ENCODE results near the gene ZBED4.

Gene ZBED4

GRCh38 chr22:49917974-49918910 lies 64.6 kb downstream of the ZBED4 start, which contains the start of the genes ALG12 and CRELD2:
ALG12 (minus strand) TSS chr22:49918438; CDS start chr22:49913765, 4,673 bp downstream.
CRELD2 (plus strand) TSS chr22:49918634; CDS start chr22:49918770, 136 bp downstream.
- H3K27ac ChIP-seq = peak within 1 kb of the TSS; percentile 85
- no peak for TF ChIP-seq CTCF (conservative IDR thresholded peaks at IDR 0.05)

- peak overlapping the region; percentile 85; the same call in 1 of the 2 replicates for H3K27ac ChIP-seq
- TF ChIP-seq CTCF (conservative IDR thresholded peaks at IDR 0.05) = no peak
Measured at GRCh38 chr22:49918911-49919881, 65.6 kb downstream of the ZBED4 start.

GRCh38 chr22:49920859-49921258 lies 67.2 kb downstream of the ZBED4 start:
- H3K27ac ChIP-seq = no peak overlapping the region
- TF ChIP-seq CTCF (conservative IDR thresholded peaks at IDR 0.05) = no peak

GRCh38 chr22:49921508-49922278 lies 68.0 kb downstream of the ZBED4 start:
- no peak for TF ChIP-seq CTCF (conservative IDR thresholded peaks at IDR 0.05)
- no peak overlapping the region for H3K27ac ChIP-seq

- no peak overlapping the region for H3K27ac ChIP-seq
- TF ChIP-seq CTCF (conservative IDR thresholded peaks at IDR 0.05) = no peak
Measured at GRCh38 chr22:49922484-49922883, 68.8 kb downstream of the ZBED4 start.

GRCh38 chr22:49922926-49923325 lies 69.3 kb downstream of the ZBED4 start:
- no peak overlapping the region for H3K27ac ChIP-seq
- no peak for TF ChIP-seq CTCF (conservative IDR thresholded peaks at IDR 0.05)
